Measurements from ENCODE around the gene THRB.
"Not testable (repeated sequence)": the region's sequence is repeated elsewhere in the genome, so short reads cannot be mapped to it uniquely, and the experiment has no call there.

The THRB gene

GRCh38 chr3:24407980-24408680 lies 86.5 kb downstream of the THRB start:
- Mint-ChIP-seq H3K36me3 (ENCODE audit: low read depth) (no peaks in the 10 kb centered on the region), H3K27me3 (ENCODE audit: low read depth) (no peaks in the 10 kb centered on the region), H3K9me3 (no peaks in the 10 kb centered on the region), H3K27ac (no peak overlapping the region), H3K4me1 (ENCODE audit: low read depth) (no peaks in the 10 kb centered on the region), H3K4me3 (no peak overlapping the region)
- DNase-seq (ENCODE audit: low spot score): no peak

DNA sequence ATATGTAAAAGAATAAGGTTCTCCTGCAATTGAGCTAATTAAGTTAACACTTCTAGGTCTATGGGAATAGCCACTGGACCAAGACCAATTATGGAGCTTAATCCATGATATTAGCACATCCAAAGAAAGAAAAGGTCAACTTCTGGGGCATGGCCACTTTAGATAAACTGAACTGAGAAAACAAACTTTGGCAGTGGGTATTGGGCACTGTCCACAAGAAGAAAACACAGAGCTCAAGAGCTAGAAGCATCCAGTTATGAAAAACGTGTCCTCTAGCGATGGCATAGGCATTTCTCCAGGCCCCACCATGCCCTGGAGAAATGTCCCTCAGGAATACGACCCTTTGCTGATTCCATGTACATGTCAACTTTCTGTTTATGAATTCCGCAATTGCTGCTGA lies 87.8 kb downstream of the THRB start:
- Mint-ChIP-seq H3K4me3 (no peak overlapping the region), H3K9me3 (no peaks in the 10 kb centered on the region), H3K36me3 (ENCODE audit: low read depth) (no peaks in the 10 kb centered on the region), H3K4me1 (ENCODE audit: low read depth) (no peaks in the 10 kb centered on the region), H3K27ac (no peak overlapping the region), H3K27me3 (ENCODE audit: low read depth) (no peaks in the 10 kb centered on the region)
- DNase-seq (ENCODE audit: low spot score): no peak

DNA sequence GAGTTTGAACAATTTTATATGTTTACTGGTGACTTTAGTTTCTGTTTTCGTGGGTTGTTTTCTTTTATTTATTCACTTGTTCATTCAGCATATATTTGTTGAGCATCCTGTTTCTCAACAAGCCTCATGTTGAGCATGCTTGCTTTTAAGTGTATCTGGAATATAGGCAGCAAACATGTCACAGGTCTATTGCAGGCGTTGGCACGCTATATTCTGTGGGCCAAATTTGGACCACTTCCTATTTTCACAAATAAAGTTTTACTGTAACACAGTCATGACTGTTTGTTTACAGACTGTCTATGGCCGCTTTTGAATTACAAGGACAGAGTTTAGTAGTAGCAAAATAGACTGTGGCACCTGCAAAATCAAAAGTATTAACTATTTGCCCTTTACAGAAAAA lies 89.6 kb downstream of the THRB start:
- no peaks in the 10 kb centered on the region for H3K4me1 Mint-ChIP-seq (ENCODE audit: low read depth)
- DNase-seq (ENCODE audit: low spot score): no peak
- no peaks in the 10 kb centered on the region for H3K9me3 Mint-ChIP-seq
- H3K27me3 Mint-ChIP-seq (ENCODE audit: low read depth): no peaks in the 10 kb centered on the region
- H3K4me3 Mint-ChIP-seq: no peak overlapping the region
- no peak overlapping the region for H3K27ac Mint-ChIP-seq
- no peaks in the 10 kb centered on the region for H3K36me3 Mint-ChIP-seq (ENCODE audit: low read depth)

DNA sequence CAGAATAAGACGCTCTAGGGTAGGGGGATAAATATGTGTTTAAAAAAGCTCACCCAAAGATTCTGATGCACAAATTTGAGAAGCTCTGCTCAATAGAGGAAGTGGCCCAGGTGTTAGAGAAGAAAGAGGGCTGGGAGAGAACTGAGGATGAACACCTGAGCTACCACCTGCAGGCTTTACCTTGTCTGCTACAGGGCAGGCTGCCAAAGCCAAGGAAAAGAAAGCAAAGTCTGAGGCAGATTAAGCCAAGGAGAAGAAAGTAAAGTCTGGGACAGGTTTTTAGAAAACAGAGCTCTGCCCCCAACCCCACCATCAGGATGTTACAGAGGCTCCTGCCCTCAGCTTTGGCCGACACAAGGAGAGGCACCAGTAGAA lies 92.9 kb downstream of the THRB start:
- Mint-ChIP-seq H3K4me3 (no peak overlapping the region), H3K27me3 (ENCODE audit: low read depth) (no peaks in the 10 kb centered on the region), H3K36me3 (ENCODE audit: low read depth) (no peaks in the 10 kb centered on the region), H3K9me3 (no peaks in the 10 kb centered on the region), H3K4me1 (ENCODE audit: low read depth) (no peaks in the 10 kb centered on the region), H3K27ac (no peak overlapping the region)
- no peak for DNase-seq (ENCODE audit: low spot score)

GRCh38 chr3:24401090-24401810 lies 93.4 kb downstream of the THRB start:
- no peak overlapping the region for H3K27ac Mint-ChIP-seq
- H3K4me3 Mint-ChIP-seq: no peak overlapping the region
- DNase-seq (ENCODE audit: low spot score): no peak
- H3K27me3 Mint-ChIP-seq (ENCODE audit: low read depth): no peaks in the 10 kb centered on the region
- no peaks in the 10 kb centered on the region for H3K36me3 Mint-ChIP-seq (ENCODE audit: low read depth)
- H3K9me3 Mint-ChIP-seq: no peaks in the 10 kb centered on the region
- H3K4me1 Mint-ChIP-seq (ENCODE audit: low read depth): no peaks in the 10 kb centered on the region

GRCh38 chr3:24400450-24400849 lies 94.2 kb downstream of the THRB start:
- Mint-ChIP-seq H3K9me3 (no peaks in the 10 kb centered on the region), H3K36me3 (ENCODE audit: low read depth) (no peaks in the 10 kb centered on the region), H3K27ac (no peak overlapping the region), H3K4me3 (no peak overlapping the region), H3K27me3 (ENCODE audit: low read depth) (no peaks in the 10 kb centered on the region), H3K4me1 (ENCODE audit: low read depth) (no peaks in the 10 kb centered on the region)
- no peak for DNase-seq (ENCODE audit: low spot score)

GRCh38 chr3:24400015-24400414 lies 94.6 kb downstream of the THRB start:
- Mint-ChIP-seq H3K27ac (no peak overlapping the region), H3K27me3 (ENCODE audit: low read depth) (no peaks in the 10 kb centered on the region), H3K4me1 (ENCODE audit: low read depth) (no peaks in the 10 kb centered on the region), H3K4me3 (no peak overlapping the region), H3K36me3 (ENCODE audit: low read depth) (no peaks in the 10 kb centered on the region), H3K9me3 (no peaks in the 10 kb centered on the region)
- no peak for DNase-seq (ENCODE audit: low spot score)

DNA sequence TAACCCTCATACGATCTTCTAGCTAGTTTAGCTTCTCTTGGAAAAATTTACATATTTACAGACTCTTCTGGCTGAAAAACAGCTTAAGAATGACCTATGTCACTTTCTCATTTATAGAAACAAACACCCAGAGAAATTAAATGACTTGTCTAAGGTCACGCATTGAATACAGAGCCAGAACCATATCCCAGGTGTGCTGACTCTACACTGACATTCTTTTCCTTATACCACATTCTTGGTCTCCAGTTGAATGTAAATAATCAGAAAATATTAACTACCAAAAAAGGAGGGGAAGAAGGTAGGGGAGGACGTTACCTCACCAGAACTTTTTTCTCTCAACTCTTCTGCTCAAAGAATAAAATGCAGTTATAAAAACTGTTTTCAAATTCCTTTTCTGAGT lies 95.0 kb downstream of the THRB start:
- Mint-ChIP-seq H3K4me3 (no peak overlapping the region), H3K36me3 (ENCODE audit: low read depth) (no peaks in the 10 kb centered on the region), H3K27me3 (ENCODE audit: low read depth) (no peaks in the 10 kb centered on the region), H3K4me1 (ENCODE audit: low read depth) (no peaks in the 10 kb centered on the region), H3K9me3 (no peaks in the 10 kb centered on the region), H3K27ac (no peak overlapping the region)
- DNase-seq (ENCODE audit: low spot score): no peak

GRCh38 chr3:24398712-24399111 lies 95.9 kb downstream of the THRB start:
- not testable (repeated sequence) for H3K9me3 Mint-ChIP-seq; H3K27me3 Mint-ChIP-seq (ENCODE audit: low read depth); H3K27ac Mint-ChIP-seq; DNase-seq (ENCODE audit: low spot score); H3K36me3 Mint-ChIP-seq (ENCODE audit: low read depth); H3K4me1 Mint-ChIP-seq (ENCODE audit: low read depth); H3K4me3 Mint-ChIP-seq

- DNase-seq (ENCODE audit: low spot score): no peak
- no peak overlapping the region for H3K4me3 Mint-ChIP-seq
- no peak overlapping the region for H3K27ac Mint-ChIP-seq
- no peaks in the 10 kb centered on the region for H3K9me3 Mint-ChIP-seq
- no peaks in the 10 kb centered on the region for H3K36me3 Mint-ChIP-seq (ENCODE audit: low read depth)
- no peaks in the 10 kb centered on the region for H3K4me1 Mint-ChIP-seq (ENCODE audit: low read depth)
- H3K27me3 Mint-ChIP-seq (ENCODE audit: low read depth): no peaks in the 10 kb centered on the region
These were observed 98.3 kb downstream of the THRB start for GRCh38 chr3:24396338-24396737.

GRCh38 chr3:24394754-24395153 lies 99.9 kb downstream of the THRB start:
- no peaks in the 10 kb centered on the region for H3K9me3 Mint-ChIP-seq
- no peak overlapping the region for H3K27ac Mint-ChIP-seq
- H3K36me3 Mint-ChIP-seq (ENCODE audit: low read depth): no peaks in the 10 kb centered on the region
- H3K27me3 Mint-ChIP-seq (ENCODE audit: low read depth): no peaks in the 10 kb centered on the region
- H3K4me3 Mint-ChIP-seq: no peak overlapping the region
- no peak for DNase-seq (ENCODE audit: low spot score)
- no peaks in the 10 kb centered on the region for H3K4me1 Mint-ChIP-seq (ENCODE audit: low read depth)

- H3K4me1 Mint-ChIP-seq (ENCODE audit: low read depth): no peaks in the 10 kb centered on the region
- no peaks in the 10 kb centered on the region for H3K36me3 Mint-ChIP-seq (ENCODE audit: low read depth)
- H3K27ac Mint-ChIP-seq: no peak overlapping the region
- no peaks in the 10 kb centered on the region for H3K27me3 Mint-ChIP-seq (ENCODE audit: low read depth)
- no peak overlapping the region for H3K4me3 Mint-ChIP-seq
- no peak for DNase-seq (ENCODE audit: low spot score)
- H3K9me3 Mint-ChIP-seq: no peaks in the 10 kb centered on the region
These were observed 101.3 kb downstream of the THRB start for GRCh38 chr3:24393316-24393715.

- Mint-ChIP-seq H3K36me3 (ENCODE audit: low read depth) (no peaks in the 10 kb centered on the region), H3K27me3 (ENCODE audit: low read depth) (no peaks in the 10 kb centered on the region), H3K27ac (no peak overlapping the region), H3K4me1 (ENCODE audit: low read depth) (no peaks in the 10 kb centered on the region), H3K4me3 (no peak overlapping the region), H3K9me3 (no peaks in the 10 kb centered on the region)
- DNase-seq (ENCODE audit: low spot score): no peak
These were observed 104.2 kb downstream of the THRB start for GRCh38 chr3:24390169-24391130.
